ENCODE results near the gene NDUFA8. TPM values are rescaled to one million over a fixed set of nuclear protein-coding genes. Genes with fewer than 3 reads are reported as not detected.

Gene NDUFA8
- total and polyA plus RNA-seq, 10 donors: 27.8 to 72.7 (median 29.8) TPM

GRCh38 chr9:122145592-122145863 lies 14.1 kb downstream of the NDUFA8 start:
- Histone ChIP-seq H3K36me3 (peaks cover 0 to 93% (median 60%) of the 10 kb centered on the region in 6 donors), H3K9me3 (no peaks in the 10 kb centered on the region), H3K4me3 (no peak overlapping the region), H3K27me3 (replicated peaks in 1 of 7) (no peaks in the 10 kb centered on the region), H3K4me1 (peaks cover 0 to 14% (median 0%) of the 10 kb centered on the region in 6 donors), H3K27ac (no peak overlapping the region)
- TF ChIP-seq, protein P1, sequence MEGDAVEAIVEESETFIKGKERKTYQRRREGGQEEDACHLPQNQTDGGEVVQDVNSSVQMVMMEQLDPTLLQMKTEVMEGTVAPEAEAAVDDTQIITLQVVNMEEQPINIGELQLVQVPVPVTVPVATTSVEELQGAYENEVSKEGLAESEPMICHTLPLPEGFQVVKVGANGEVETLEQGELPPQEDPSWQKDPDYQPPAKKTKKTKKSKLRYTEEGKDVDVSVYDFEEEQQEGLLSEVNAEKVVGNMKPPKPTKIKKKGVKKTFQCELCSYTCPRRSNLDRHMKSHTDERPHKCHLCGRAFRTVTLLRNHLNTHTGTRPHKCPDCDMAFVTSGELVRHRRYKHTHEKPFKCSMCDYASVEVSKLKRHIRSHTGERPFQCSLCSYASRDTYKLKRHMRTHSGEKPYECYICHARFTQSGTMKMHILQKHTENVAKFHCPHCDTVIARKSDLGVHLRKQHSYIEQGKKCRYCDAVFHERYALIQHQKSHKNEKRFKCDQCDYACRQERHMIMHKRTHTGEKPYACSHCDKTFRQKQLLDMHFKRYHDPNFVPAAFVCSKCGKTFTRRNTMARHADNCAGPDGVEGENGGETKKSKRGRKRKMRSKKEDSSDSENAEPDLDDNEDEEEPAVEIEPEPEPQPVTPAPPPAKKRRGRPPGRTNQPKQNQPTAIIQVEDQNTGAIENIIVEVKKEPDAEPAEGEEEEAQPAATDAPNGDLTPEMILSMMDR (IDR thresholded peaks at IDR 0.05 in 8 of 11, conservative IDR thresholded peaks at IDR 0.05 in 3 of 11): no peak
- no peak for TF ChIP-seq POLR2AphosphoS5 (IDR thresholded peaks at IDR 0.05)
- no peak for TF ChIP-seq POLR2A (IDR thresholded peaks at IDR 0.05)
- DNase-seq: no peak
- intact Hi-C loops (cut with DNase I; ENCODE audit: low total_unique reads): no loop called here
- 92 to 97% (median 95%) methylated on average over 2 of the region's 2 CpGs for WGBS, 5 donors

DNA sequence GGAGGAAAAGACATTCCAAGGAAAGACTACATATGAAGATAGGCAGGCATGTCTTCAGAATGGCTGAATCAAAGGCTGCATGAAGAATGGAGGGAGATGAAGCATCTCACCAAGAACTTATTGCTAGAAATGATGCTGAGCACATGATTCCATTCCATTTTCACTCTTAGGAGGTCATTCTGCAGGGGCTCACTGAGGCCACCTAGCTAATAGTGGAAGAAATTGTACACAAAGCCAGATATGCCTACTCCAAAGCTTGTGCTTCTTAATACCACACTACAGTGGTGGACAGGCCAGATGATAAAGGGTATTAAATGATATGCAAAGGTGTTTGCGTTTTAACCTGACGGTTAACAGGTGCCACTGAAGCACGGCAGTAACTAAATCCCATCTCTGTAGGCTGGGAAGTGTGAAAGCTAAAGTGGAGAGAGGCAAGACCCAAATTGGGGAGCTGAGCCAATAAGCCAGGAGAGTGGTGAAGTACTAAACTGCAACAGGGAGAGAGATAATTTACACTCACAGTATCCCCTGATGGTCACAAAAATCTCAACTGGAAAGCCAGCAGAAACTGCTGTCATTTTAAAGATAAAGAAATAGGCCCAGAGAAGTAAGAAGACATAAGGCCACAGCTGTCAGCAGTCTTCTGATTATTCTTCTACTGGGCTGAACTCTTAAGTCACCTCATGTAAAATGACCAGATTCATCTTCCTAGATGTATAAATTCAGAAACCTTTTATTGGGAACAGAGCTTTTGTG lies 14.6 kb downstream of the NDUFA8 start:
- H3K27me3 ChIP-seq (replicated peaks in 1 of 7): no peaks in the 10 kb centered on the region
- no peaks in the 10 kb centered on the region for H3K9me3 ChIP-seq
- no peak for TF ChIP-seq POLR2A (IDR thresholded peaks at IDR 0.05)
- TF ChIP-seq, protein P1 (IDR thresholded peaks at IDR 0.05 in 8 of 11, conservative IDR thresholded peaks at IDR 0.05 in 3 of 11): peak in 2 of 11 experiments; percentile 12 to 24
- no peak overlapping the region for H3K27ac ChIP-seq
- no peak for DNase-seq
- WGBS, 5 donors: 87 to 95% (median 92%) methylated on average over 3 of the region's 3 CpGs
- intact Hi-C loops (cut with DNase I; ENCODE audit: low total_unique reads): no loop called here
- H3K4me3 ChIP-seq: no peak overlapping the region
- H3K4me1 ChIP-seq: peaks cover 0 to 14% (median 0%) of the 10 kb centered on the region in 6 donors
- H3K36me3 ChIP-seq: peaks cover 0 to 88% (median 60%) of the 10 kb centered on the region in 6 donors

DNA sequence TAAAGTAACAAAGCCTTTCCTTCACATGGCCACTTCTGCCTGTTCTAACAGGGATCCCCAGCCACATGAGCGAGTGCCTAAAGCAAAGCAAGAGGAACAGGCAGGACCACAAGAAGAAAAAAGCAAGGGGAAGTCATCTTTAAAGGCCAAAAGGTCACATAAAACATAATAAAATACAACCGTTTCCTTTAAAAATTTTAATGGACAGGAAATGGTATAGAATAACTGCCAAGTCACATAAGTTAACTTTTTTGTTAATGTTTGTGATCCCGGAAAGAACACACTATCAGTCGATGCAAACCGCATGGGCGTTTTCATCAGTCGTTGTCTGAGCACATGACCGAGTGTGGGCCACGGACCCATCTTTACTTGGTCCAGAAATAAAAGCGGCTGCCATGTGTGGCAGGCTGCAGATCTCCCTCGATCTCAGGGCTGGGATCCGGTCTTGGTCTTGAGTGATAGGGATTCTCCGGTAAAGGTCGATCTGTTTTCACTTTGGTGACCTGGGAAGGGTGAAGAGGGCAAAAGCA lies 15.6 kb downstream of the NDUFA8 start:
- intact Hi-C loops (cut with DNase I; ENCODE audit: low total_unique reads): no loop called here
- peaks cover 0 to 14% (median 0%) of the 10 kb centered on the region in 6 donors for H3K4me1 ChIP-seq
- no peak for DNase-seq
- peaks cover 0 to 77% (median 52%) of the 10 kb centered on the region in 6 donors for H3K36me3 ChIP-seq
- no peak for TF ChIP-seq POLR2A (IDR thresholded peaks at IDR 0.05)
- TF ChIP-seq POLR2AphosphoS5 (IDR thresholded peaks at IDR 0.05): no peak
- TF ChIP-seq, protein P1 (IDR thresholded peaks at IDR 0.05 in 8 of 11, conservative IDR thresholded peaks at IDR 0.05 in 3 of 11): no peak
- H3K9me3 ChIP-seq: no peaks in the 10 kb centered on the region
- H3K4me3 ChIP-seq: no peak overlapping the region
- 57 to 73% (median 64%) methylated on average over 14 of the region's 14 CpGs for WGBS, 5 donors
- H3K27ac ChIP-seq: no peak overlapping the region
- H3K27me3 ChIP-seq (replicated peaks in 1 of 7): no peaks in the 10 kb centered on the region

DNA sequence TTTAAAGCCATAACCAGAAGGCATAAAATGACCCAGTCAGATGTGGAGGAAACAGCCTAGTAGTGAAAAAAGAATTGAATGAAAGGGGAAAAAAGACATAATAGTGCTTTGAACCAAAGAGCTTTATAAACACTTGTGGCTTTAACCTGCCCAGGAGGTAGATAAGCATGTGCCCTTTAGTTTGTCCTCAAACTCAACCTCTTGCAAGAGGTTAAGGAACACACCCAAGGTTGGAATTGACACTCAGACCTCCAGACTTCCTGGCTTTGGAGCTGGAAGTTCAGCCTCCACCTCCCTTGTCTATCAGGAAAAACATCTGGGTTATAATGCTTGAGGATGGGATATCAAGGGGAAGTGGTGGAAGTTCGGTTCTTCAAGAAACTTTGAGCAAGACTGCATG lies 16.3 kb downstream of the NDUFA8 start:
- no peaks in the 10 kb centered on the region for H3K9me3 ChIP-seq
- no peaks in the 10 kb centered on the region for H3K27me3 ChIP-seq (replicated peaks in 1 of 7)
- TF ChIP-seq POLR2A (IDR thresholded peaks at IDR 0.05) (no peak), POLR2AphosphoS5 (IDR thresholded peaks at IDR 0.05) (no peak)
- TF ChIP-seq, protein P1 (IDR thresholded peaks at IDR 0.05 in 8 of 11, conservative IDR thresholded peaks at IDR 0.05 in 3 of 11): no peak
- H3K4me1 ChIP-seq: peaks cover 0 to 14% (median 0%) of the 10 kb centered on the region in 6 donors
- no peak for DNase-seq
- H3K27ac ChIP-seq: no peak overlapping the region
- H3K4me3 ChIP-seq: no peak overlapping the region
- WGBS, 5 donors: 35 to 75% (median 71%) methylated on average over 1 of the region's 1 CpG
- H3K36me3 ChIP-seq: peaks cover 0 to 71% (median 51%) of the 10 kb centered on the region in 6 donors
- intact Hi-C loops (cut with DNase I; ENCODE audit: low total_unique reads): no loop called here
